ENCODE measurements around the gene BNC2. TPM values are rescaled to one million over a fixed set of nuclear protein-coding genes. Genes with fewer than 3 reads are reported as not detected.

Gene BNC2
- total RNA-seq, 2 experiments from 2014 or later: not detected

DNA sequence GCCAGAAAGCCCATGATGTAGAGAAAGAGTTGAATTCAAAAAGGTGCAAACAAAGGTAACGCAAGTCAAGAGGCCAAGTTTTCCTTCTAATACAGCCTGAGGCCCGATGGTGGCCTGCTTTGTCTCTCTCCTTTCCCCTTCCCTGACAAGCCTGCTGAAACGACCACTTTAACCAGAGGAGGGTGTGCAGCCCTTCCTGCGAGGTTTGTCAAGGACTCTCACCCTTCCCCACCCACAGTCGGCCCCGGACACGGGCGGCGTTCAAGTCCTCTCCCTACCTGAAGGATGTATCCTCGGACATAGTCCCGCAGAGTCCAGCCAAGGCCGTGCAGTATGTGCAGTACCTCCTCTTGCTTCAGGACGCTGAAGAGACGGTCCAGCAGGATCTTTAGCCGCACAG lies 318.2 kb downstream of the BNC2 start:
- no TSS peak for BruUV-seq (replicated peaks)
- POLR2A ChIA-PET: no interaction called here
- H3K36me3 ChIP-seq (ENCODE audit: insufficient read depth, low read length): no peaks in the 10 kb centered on the region
- no peak overlapping the region for H3K27ac ChIP-seq (ENCODE audit: low read depth, low read length, poor library complexity, severe bottlenecking)
- H3K4me2 ChIP-seq (ENCODE audit: low read length): no peak overlapping the region
- CTCF ChIA-PET (ENCODE audit: unreplicated experiment): no interaction called here
- no peaks in the 10 kb centered on the region for H3K9me2 ChIP-seq (ENCODE audit: insufficient read depth, low read length)
- no peak overlapping the region for H2AFZ ChIP-seq (ENCODE audit: low read length)
- no peaks in the 10 kb centered on the region for H3K9me3 ChIP-seq (ENCODE audit: low read length)
- H3K4me3 ChIP-seq (ENCODE audit: low read depth, low read length, poor library complexity, severe bottlenecking): no peak overlapping the region
- H3K79me2 ChIP-seq (ENCODE audit: insufficient read depth, low read depth, low read length): no peaks in the 10 kb centered on the region
- H4K20me1 ChIP-seq (ENCODE audit: insufficient read depth, low read length): no peaks in the 10 kb centered on the region
- intact Hi-C loops (cut with micrococcal nuclease; ENCODE audit: unreplicated experiment): no loop called here
- no peaks in the 10 kb centered on the region for H3K4me1 ChIP-seq (ENCODE audit: insufficient read depth, low read length, poor library complexity, severe bottlenecking)
- no peak for DNase-seq (ENCODE audit: low spot score)
- TF ChIP-seq EZH2phosphoT487 (IDR thresholded peaks at IDR 0.05; ENCODE audit: borderline replicate concordance, low read depth, low read length): no peak
- TF ChIP-seq, protein P1, sequence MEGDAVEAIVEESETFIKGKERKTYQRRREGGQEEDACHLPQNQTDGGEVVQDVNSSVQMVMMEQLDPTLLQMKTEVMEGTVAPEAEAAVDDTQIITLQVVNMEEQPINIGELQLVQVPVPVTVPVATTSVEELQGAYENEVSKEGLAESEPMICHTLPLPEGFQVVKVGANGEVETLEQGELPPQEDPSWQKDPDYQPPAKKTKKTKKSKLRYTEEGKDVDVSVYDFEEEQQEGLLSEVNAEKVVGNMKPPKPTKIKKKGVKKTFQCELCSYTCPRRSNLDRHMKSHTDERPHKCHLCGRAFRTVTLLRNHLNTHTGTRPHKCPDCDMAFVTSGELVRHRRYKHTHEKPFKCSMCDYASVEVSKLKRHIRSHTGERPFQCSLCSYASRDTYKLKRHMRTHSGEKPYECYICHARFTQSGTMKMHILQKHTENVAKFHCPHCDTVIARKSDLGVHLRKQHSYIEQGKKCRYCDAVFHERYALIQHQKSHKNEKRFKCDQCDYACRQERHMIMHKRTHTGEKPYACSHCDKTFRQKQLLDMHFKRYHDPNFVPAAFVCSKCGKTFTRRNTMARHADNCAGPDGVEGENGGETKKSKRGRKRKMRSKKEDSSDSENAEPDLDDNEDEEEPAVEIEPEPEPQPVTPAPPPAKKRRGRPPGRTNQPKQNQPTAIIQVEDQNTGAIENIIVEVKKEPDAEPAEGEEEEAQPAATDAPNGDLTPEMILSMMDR (conservative IDR thresholded peaks at IDR 0.05; ENCODE audit: low read length): no peak

DNA sequence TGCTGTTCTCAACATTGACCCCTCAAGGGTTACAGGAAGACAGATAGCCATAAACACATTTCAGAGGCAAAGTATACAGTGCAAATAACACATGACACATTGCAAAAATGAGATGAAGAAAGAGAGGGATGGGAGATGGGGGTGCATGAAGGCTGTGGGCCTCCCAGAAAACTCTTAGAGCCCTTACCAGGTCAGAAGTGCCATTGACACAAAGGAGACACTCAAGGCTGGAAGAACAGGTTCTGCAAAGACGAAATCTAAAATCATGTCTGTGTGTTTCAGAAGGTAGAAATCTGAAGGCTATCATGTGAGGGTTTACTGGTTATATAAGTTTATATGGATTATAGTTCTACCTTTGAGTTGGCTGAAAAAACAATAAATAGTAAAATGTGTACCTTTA lies 318.8 kb downstream of the BNC2 start:
- H3K4me3 ChIP-seq (ENCODE audit: low read depth, low read length, poor library complexity, severe bottlenecking): no peak overlapping the region
- intact Hi-C loops (cut with micrococcal nuclease; ENCODE audit: unreplicated experiment): no loop called here
- no peaks in the 10 kb centered on the region for H3K36me3 ChIP-seq (ENCODE audit: insufficient read depth, low read length)
- H3K27ac ChIP-seq (ENCODE audit: low read depth, low read length, poor library complexity, severe bottlenecking): no peak overlapping the region
- no peak for DNase-seq (ENCODE audit: low spot score)
- TF ChIP-seq, protein P1 (conservative IDR thresholded peaks at IDR 0.05; ENCODE audit: low read length): no peak
- TF ChIP-seq EZH2phosphoT487 (IDR thresholded peaks at IDR 0.05; ENCODE audit: borderline replicate concordance, low read depth, low read length): no peak
- no peaks in the 10 kb centered on the region for H3K9me3 ChIP-seq (ENCODE audit: low read length)
- H3K79me2 ChIP-seq (ENCODE audit: insufficient read depth, low read depth, low read length): no peaks in the 10 kb centered on the region
- BruUV-seq (replicated peaks): no TSS peak
- ChIA-PET POLR2A (no interaction called here), CTCF (ENCODE audit: unreplicated experiment) (no interaction called here)
- no peaks in the 10 kb centered on the region for H3K4me1 ChIP-seq (ENCODE audit: insufficient read depth, low read length, poor library complexity, severe bottlenecking)
- no peak overlapping the region for H3K4me2 ChIP-seq (ENCODE audit: low read length)
- no peaks in the 10 kb centered on the region for H3K9me2 ChIP-seq (ENCODE audit: insufficient read depth, low read length)
- no peak overlapping the region for H2AFZ ChIP-seq (ENCODE audit: low read length)
- H4K20me1 ChIP-seq (ENCODE audit: insufficient read depth, low read length): no peaks in the 10 kb centered on the region

DNA sequence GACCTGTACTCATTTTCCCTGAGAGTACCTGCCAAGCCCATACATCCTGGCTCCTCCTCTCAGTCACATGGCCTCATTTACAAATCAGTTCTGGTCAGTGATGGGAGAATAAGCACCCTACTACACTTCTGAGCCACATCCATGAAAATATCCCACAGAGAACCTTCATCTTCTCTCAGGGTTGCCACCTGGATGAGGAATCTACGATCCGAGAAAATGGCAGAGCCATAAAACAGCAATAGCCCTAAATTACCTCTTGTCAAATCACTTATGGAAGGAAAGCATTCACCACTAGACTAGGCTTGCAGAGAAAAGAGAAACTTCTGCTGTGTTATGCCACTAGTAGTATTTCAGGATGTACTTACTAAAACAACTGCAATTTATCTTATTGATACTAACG lies 324.8 kb downstream of the BNC2 start:
- H3K9me3 ChIP-seq (ENCODE audit: low read length): no peaks in the 10 kb centered on the region
- ChIA-PET POLR2A (no interaction called here), CTCF (ENCODE audit: unreplicated experiment) (no interaction called here)
- BruUV-seq (replicated peaks): no TSS peak
- H4K20me1 ChIP-seq (ENCODE audit: insufficient read depth, low read length): no peaks in the 10 kb centered on the region
- no peaks in the 10 kb centered on the region for H3K4me1 ChIP-seq (ENCODE audit: insufficient read depth, low read length, poor library complexity, severe bottlenecking)
- no peak overlapping the region for H2AFZ ChIP-seq (ENCODE audit: low read length)
- no peaks in the 10 kb centered on the region for H3K9me2 ChIP-seq (ENCODE audit: insufficient read depth, low read length)
- TF ChIP-seq, protein P1 (conservative IDR thresholded peaks at IDR 0.05; ENCODE audit: low read length): no peak
- TF ChIP-seq EZH2phosphoT487 (IDR thresholded peaks at IDR 0.05; ENCODE audit: borderline replicate concordance, low read depth, low read length): no peak
- H3K4me3 ChIP-seq (ENCODE audit: low read depth, low read length, poor library complexity, severe bottlenecking): no peak overlapping the region
- H3K4me2 ChIP-seq (ENCODE audit: low read length): no peak overlapping the region
- DNase-seq (ENCODE audit: low spot score): no peak
- intact Hi-C loops (cut with micrococcal nuclease; ENCODE audit: unreplicated experiment): no loop called here
- no peaks in the 10 kb centered on the region for H3K79me2 ChIP-seq (ENCODE audit: insufficient read depth, low read depth, low read length)
- H3K36me3 ChIP-seq (ENCODE audit: insufficient read depth, low read length): no peaks in the 10 kb centered on the region
- no peak overlapping the region for H3K27ac ChIP-seq (ENCODE audit: low read depth, low read length, poor library complexity, severe bottlenecking)

Data from OCI-LY7 (cell line).